WTC11 (cell line): Measurements from ENCODE around the gene TNFAIP3. TPM values are rescaled to one million over a fixed set of nuclear protein-coding genes. Genes with fewer than 3 reads are reported as not detected.

Experiments used
- ATAC-seq: fragments of 200-7000 bp; cut with Tn5 transposase; 2 replicates; pipeline ENCODE4 v1.10.0; 2021; ENCODE audit warnings: mild to moderate bottlenecking, moderate library complexity
- CTCF ChIA-PET: fragments of 300-600 bp; sonication (Branson Sonifier 250); formaldehyde crosslinking; loops from one replicate; lab custom pipeline; 2021; ENCODE audit warnings: antibody characterized with exemption; lab: Charles Lee
- POLR2A ChIA-PET: fragments of 350-600 bp; sonication (Branson Sonifier 250); formaldehyde crosslinking; loops from one replicate; lab custom pipeline; 2021; ENCODE audit warnings: antibody characterized with exemption; lab: Charles Lee
- DNase-seq: peaks from one replicate; pipeline ENCODE4 v3.0.0; 2021; ENCODE audit warnings: low spot score
- H3K27ac Mint-ChIP-seq: 2 replicates; pipeline ENCODE4 v1.8.0; 2021; ENCODE audit warnings: mixed read lengths
- H3K27me3 Mint-ChIP-seq: 2 replicates; pipeline ENCODE4 v1.8.0; 2021; ENCODE audit warnings: low read depth, mild to moderate bottlenecking, moderate library complexity, mixed read lengths
- H3K36me3 Mint-ChIP-seq: 2 replicates; pipeline ENCODE4 v1.8.0; 2021; ENCODE audit warnings: mixed read lengths
- H3K4me1 Mint-ChIP-seq: 2 replicates; pipeline ENCODE4 v1.8.0; 2022; ENCODE audit warnings: mixed read lengths
- H3K4me3 Mint-ChIP-seq: 2 replicates; pipeline ENCODE4 v1.8.0; 2021; ENCODE audit warnings: mild to moderate bottlenecking, moderate library complexity, mixed read lengths
- H3K9me3 Mint-ChIP-seq: 2 replicates; pipeline ENCODE4 v1.8.0; 2021; ENCODE audit warnings: mixed read lengths
- ATF6 ChIP-seq: sonication (generic); formaldehyde crosslinking; IDR thresholded peaks from 2 replicates; pipeline ENCODE4 v1.8.1; 2023; ENCODE audit warnings: mild to moderate bottlenecking, missing genetic modification reagents
- ELF4 ChIP-seq: sonication (generic); formaldehyde crosslinking; IDR thresholded peaks from 2 replicates; pipeline ENCODE4 v1.8.1; 2022; ENCODE audit warnings: low read depth, mild to moderate bottlenecking, moderate library complexity, missing genetic modification reagents
- ETV6 ChIP-seq: sonication (generic); formaldehyde crosslinking; IDR thresholded peaks from 2 replicates; pipeline ENCODE4 v1.8.1; 2022; ENCODE audit warnings: mild to moderate bottlenecking, missing genetic modification reagents
- GABPB1 ChIP-seq: sonication (generic); formaldehyde crosslinking; IDR thresholded peaks from 2 replicates; pipeline ENCODE4 v1.8.1; 2023; ENCODE audit warnings: mild to moderate bottlenecking, missing genetic modification reagents
- GRHL2 ChIP-seq: fragments of 250-450 bp; sonication (Bioruptor Pico); IDR thresholded peaks from 2 replicates; pipeline ENCODE4 v1.8.0; 2022; ENCODE audit warnings: mild to moderate bottlenecking, moderate library complexity; ENCODE audit not compliant: insufficient replicate concordance, severe bottlenecking
- HMGA2 ChIP-seq: fragments of 250-450 bp; sonication (Bioruptor Pico); IDR thresholded peaks from 2 replicates; pipeline ENCODE4 v1.4.0; 2021; ENCODE audit warnings: mild to moderate bottlenecking, moderate library complexity
- JUN ChIP-seq: sonication (generic); formaldehyde crosslinking; IDR thresholded peaks from 2 replicates; pipeline ENCODE4 v1.8.0; 2023; ENCODE audit warnings: mild to moderate bottlenecking, missing genetic modification reagents
- MAX ChIP-seq: sonication (generic); formaldehyde crosslinking; IDR thresholded peaks from 2 replicates; pipeline ENCODE4 v1.8.0; 2022; ENCODE audit warnings: mild to moderate bottlenecking, missing genetic modification reagents
- NFE2L1 ChIP-seq: sonication (generic); formaldehyde crosslinking; IDR thresholded peaks from 2 replicates; pipeline ENCODE4 v1.8.1; 2023; ENCODE audit warnings: missing genetic modification reagents
- NFYB ChIP-seq: sonication (generic); formaldehyde crosslinking; conservative IDR thresholded peaks from 2 replicates; pipeline ENCODE4 v1.8.0; 2022; ENCODE audit warnings: low read depth, missing genetic modification reagents
- PRDM15 ChIP-seq: sonication (generic); formaldehyde crosslinking; IDR thresholded peaks from 2 replicates; pipeline ENCODE4 v1.8.0; 2022; ENCODE audit warnings: missing genetic modification reagents
- PREB ChIP-seq: sonication (generic); formaldehyde crosslinking; IDR thresholded peaks from 2 replicates; pipeline ENCODE4 v1.8.1; 2022; ENCODE audit warnings: mild to moderate bottlenecking, missing genetic modification reagents, moderate library complexity, borderline replicate concordance
- PRRX2 ChIP-seq: fragments of 250-450 bp; sonication (Bioruptor Pico); IDR thresholded peaks from 2 replicates; pipeline ENCODE4 v1.8.0; 2021; ENCODE audit warnings: mild to moderate bottlenecking
- RORB ChIP-seq: fragments of 250-450 bp; sonication (Bioruptor Pico); IDR thresholded peaks from 2 replicates; pipeline ENCODE4 v1.9.0; 2021; ENCODE audit warnings: mild to moderate bottlenecking
- SOX15 ChIP-seq: fragments of 250-450 bp; sonication (Bioruptor Pico); IDR thresholded peaks from 2 replicates; pipeline ENCODE4 v1.9.0; 2021; ENCODE audit warnings: mild to moderate bottlenecking
- SP1 ChIP-seq: sonication (generic); formaldehyde crosslinking; conservative IDR thresholded peaks from 2 replicates; pipeline ENCODE4 v1.8.1; 2022; ENCODE audit warnings: missing genetic modification reagents
- TEAD1 ChIP-seq: sonication (generic); formaldehyde crosslinking; IDR thresholded peaks from 2 replicates; pipeline ENCODE4 v1.8.0; 2022; ENCODE audit warnings: mild to moderate bottlenecking, missing genetic modification reagents
- USF1 ChIP-seq: sonication (generic); formaldehyde crosslinking; IDR thresholded peaks from 2 replicates; pipeline ENCODE4 v1.8.0; 2022; ENCODE audit warnings: mild to moderate bottlenecking, missing genetic modification reagents
- ZMAT4 ChIP-seq: fragments of 250-450 bp; sonication (Bioruptor Pico); IDR thresholded peaks from 2 replicates; pipeline ENCODE4 v1.9.0; 2021; ENCODE audit warnings: mild to moderate bottlenecking
- ZNF219 ChIP-seq: sonication (generic); formaldehyde crosslinking; IDR thresholded peaks from 2 replicates; pipeline ENCODE4 v1.8.0; 2023; ENCODE audit warnings: missing genetic modification reagents, mild to moderate bottlenecking, borderline replicate concordance
- ZNF232 ChIP-seq: sonication (generic); formaldehyde crosslinking; IDR thresholded peaks from 2 replicates; pipeline ENCODE4 v1.8.0; 2022; ENCODE audit warnings: mild to moderate bottlenecking, missing genetic modification reagents
- ZNF416 ChIP-seq: fragments of 250-450 bp; sonication (Bioruptor Pico); IDR thresholded peaks from 2 replicates; pipeline ENCODE4 v1.9.0; 2021; ENCODE audit warnings: mild to moderate bottlenecking, inconsistent platforms
- ZNF512 ChIP-seq: sonication (generic); formaldehyde crosslinking; IDR thresholded peaks from 2 replicates; pipeline ENCODE4 v1.8.1; 2022; ENCODE audit warnings: missing genetic modification reagents, borderline replicate concordance
- ZNF532 ChIP-seq: fragments of 250-450 bp; sonication (Bioruptor Pico); IDR thresholded peaks from 2 replicates; pipeline ENCODE4 v1.9.0; 2021; ENCODE audit warnings: mild to moderate bottlenecking, borderline replicate concordance
- ZNF671 ChIP-seq: fragments of 250-450 bp; sonication (Bioruptor Pico); IDR thresholded peaks from 2 replicates; pipeline ENCODE4 v1.8.0; 2021; ENCODE audit warnings: mild to moderate bottlenecking
- total RNA-seq: library from RNA; stranded (reverse); gene quantifications from 3 replicates; pipeline ENCODE4 v1.2.3, GENCODE V29; 2021

The TNFAIP3 gene
- total RNA-seq, 1 experiment from 2014 or later = 4.2 TPM

GRCh38 chr6:137832110-137832509 lies 34.9 kb upstream of the TNFAIP3 start (continued):
- TF ChIP-seq PRDM15 (CRISPR knock-in tag) = no peak
- no peak for TF ChIP-seq ZNF532 (CRISPR knock-in tag)
- TF ChIP-seq NFYB (CRISPR knock-in tag) = no peak
- TF ChIP-seq SP1 = no peak
- TF ChIP-seq JUN = no peak
- no peak for TF ChIP-seq ATF6 (CRISPR knock-in tag)
- TF ChIP-seq SOX15 = no peak
- TF ChIP-seq ZNF416 (CRISPR knock-in tag) = no peak
- TF ChIP-seq ZMAT4 (CRISPR knock-in tag) = no peak
- TF ChIP-seq, all 79 proteins: peak for 0

- no peak for DNase-seq
- no peak for ATAC-seq
- H3K27me3 Mint-ChIP-seq = no peaks in the 10 kb centered on the region
- CTCF ChIA-PET = no interaction called here
- H3K36me3 Mint-ChIP-seq = no peaks in the 10 kb centered on the region
- H3K4me1 Mint-ChIP-seq = 0 out of 2 replicates have a peak, but pooled peaks cover 3% of the 10 kb centered on the region
- POLR2A ChIA-PET = no interaction called here
- TF ChIP-seq GRHL2 (CRISPR knock-in tag) (no peak), GABPB1 (CRISPR knock-in tag) (no peak), RORB (CRISPR knock-in tag) (no peak), ETV6 (CRISPR knock-in tag) (no peak), NFE2L1 (no peak), ZNF512 (CRISPR knock-in tag) (no peak), USF1 (CRISPR knock-in tag) (no peak), PRRX2 (CRISPR knock-in tag) (no peak), ELF4 (CRISPR knock-in tag) (no peak), HMGA2 (no peak), ZNF232 (CRISPR knock-in tag) (no peak), JUN (no peak), ZNF671 (CRISPR knock-in tag) (no peak), TEAD1 (no peak), PREB (CRISPR knock-in tag) (no peak), ZNF219 (no peak), MAX (CRISPR knock-in tag) (no peak)
- no peak overlapping the region for H3K4me3 Mint-ChIP-seq
- no peak overlapping the region for H3K27ac Mint-ChIP-seq
- peaks cover 24% of the 10 kb centered on the region for H3K9me3 Mint-ChIP-seq
Measured at GRCh38 chr6:137834508-137834907, 32.6 kb upstream of the TNFAIP3 start.
